NCI-H128 (cell line): ENCODE data around the gene SDHA.
"Not testable (repeated sequence)": the region's sequence is repeated elsewhere in the genome, so short reads cannot be mapped to it uniquely, and the experiment has no call there.

ENCODE experiments used
- DNase-seq: peaks from one replicate; lab custom pipeline; 2025; ENCODE audit not compliant: unreplicated experiment; lab: John Stamatoyannopoulos, UW

The SDHA gene

DNA sequence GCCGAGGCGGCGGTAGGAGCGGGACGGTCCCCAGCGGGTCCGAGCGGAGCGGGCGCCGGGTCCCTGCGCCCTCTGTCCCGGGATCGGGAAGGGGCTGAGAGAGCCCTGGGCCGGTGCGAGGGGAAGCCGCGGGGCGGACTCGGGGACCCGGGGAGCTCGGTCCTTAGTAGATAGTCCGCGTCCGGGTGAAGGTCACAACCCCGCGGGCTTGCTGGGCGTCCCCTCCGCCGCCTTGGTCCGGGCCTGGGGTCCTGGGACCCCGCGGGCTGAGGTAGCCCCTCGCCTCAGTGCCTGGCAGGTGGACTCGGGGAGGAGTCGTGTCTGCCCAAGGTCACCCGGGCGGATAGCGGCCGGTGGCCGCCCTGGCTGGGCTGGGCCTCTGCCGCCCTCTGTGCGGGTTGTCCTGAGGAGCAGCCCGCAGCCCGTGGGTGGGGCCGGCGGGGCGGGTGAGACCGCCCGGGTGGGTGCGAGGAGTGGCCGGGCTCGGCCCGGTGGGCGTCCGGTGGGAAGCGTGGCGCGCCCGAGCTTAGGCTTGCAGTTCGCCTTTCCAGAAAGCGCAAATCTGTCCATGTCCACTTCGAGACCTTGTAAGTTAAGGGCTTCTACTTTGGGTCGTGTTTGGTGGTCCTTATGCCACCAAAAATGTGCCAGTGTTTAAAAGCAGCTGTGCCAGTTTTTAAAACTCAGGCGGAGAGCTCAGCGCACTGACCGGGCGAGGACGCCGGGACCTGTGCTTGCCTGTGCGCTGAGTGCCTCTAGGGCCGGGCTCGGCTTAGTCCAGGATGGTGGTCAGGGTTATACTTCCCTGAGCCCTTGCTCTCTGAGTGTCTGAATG is 554 bp downstream of the SDHA start:
- DNase-seq = peak; percentile 16

DNA sequence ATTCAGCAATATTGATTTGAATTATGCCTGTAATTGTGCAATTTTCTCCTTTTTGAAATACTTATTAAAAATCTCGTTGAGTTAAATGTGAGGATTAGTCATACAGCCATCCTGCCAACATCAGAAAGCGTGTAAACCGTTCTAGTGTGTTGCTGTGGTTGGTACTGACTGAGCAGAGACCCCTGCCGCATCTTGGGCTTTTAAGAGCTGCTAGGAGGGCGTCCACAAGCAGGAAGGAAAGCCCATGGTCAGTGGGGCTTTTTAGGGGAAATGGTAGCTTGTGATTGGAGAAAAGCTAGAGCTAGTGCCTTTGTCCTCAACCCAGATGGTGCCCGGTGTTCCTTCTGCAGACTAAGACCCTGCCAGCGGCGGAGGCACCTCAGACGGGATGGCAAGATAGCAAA is 1.3 kb downstream of the SDHA start:
- DNase-seq = no peak

DNA sequence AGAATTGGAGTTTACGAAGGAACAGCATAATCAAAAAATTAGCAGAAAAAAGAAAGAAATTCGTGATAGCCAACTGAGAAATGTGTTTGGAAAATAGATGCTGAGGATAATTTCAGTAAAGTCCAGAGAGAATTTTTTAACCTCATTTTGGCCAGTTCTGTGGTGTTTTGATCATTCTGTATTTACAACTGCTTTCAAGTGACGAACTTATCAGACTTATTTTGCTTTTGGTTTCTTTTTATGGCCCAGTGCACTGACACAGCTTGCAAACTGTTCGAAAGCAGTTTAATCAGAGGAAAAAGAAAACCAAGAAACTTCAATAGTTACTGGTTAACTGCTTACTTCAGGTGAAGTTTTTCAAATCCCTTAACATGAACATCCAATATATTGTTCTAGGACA is 1.9 kb downstream of the SDHA start:
- no peak for DNase-seq

DNA sequence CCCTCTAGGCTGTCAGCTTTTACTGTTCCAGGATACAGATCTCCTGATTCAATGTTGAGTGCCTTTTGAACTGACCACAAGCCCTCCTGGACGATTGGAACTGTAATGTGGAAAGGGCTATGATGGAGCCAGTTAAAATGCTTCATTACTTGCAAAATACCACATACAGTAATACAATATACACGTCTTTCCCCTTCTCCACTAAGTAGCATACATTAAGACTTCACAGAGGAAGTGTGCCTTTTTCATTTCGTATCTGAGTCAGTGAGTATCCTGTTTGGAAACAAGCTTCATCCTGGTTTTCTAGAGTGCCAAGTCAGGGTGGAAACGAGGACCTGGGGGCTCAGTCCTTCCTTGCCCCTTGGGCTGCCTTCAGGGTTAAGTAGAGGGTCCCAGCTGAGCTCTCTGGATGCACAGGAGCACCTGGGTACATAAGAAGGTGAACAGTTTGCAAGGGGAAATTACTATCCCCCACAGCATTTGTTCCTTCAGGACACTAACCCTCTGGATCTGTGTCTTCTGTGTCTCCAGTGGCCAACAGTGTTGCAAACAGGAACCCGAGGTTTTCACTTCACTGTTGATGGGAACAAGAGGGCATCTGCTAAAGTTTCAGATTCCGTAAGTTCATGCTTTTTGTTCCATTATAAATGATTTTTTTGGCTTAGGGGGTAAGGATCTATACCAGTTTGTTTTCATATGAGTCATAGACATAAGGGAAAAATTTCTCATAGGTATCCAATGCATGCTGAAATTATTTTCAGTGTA is 5.0 kb downstream of the SDHA start:
- DNase-seq = not testable (repeated sequence)

DNA sequence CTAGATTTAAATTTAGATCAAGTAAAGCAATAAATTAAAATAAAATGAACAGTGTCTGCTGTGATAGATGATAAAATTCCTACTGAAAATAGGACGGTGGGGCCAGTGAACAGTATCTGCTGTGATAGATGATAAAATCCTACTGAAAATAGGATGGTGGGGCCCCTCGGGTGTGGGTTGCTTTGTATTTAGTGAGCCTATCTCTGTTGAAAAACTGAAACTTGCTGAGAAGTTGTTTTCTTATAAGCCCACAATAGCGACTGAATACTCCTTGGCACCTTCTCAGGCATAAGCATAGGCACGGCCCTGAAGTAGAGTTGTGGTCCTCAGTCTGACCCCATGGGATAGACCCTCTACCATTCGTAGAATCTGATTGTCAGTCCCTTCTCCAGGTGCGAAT is 5.7 kb downstream of the SDHA start:
- DNase-seq = no peak

DNA sequence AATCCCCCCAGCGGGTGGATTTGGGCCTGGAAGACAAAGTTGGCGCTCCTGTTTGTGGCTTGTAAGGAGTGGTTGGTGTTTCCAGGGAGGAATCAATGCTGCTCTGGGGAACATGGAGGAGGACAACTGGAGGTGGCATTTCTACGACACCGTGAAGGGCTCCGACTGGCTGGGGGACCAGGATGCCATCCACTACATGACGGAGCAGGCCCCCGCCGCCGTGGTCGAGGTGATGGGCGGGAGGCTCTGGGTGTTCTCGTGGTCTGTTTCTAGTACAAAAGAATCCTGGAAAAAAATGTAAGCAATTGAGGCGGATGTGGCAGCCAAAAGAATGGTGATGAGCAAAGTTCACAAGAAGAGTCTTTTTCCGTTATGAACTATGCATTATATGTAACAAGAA is 7.2 kb downstream of the SDHA start:
- no peak for DNase-seq

DNA sequence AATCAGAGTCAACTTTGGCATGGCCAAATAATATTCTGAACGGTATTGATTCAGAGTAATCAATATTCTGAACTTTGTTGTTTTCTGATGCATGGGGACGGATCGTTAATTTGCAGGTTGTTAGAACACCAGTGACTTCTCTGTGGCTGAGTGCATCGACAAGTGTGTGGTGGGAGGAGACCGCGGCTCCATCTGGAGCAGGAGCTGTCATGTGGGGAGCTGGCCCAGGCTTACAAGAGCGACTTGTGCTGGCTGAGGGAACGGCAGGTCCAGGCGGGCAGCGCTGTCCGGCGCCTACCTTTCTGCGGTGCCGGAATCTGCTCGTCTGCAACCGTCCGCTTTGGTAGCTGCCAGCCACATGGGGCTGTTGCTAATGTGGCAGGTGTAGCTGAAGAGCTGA is 9.3 kb downstream of the SDHA start:
- not testable (repeated sequence) for DNase-seq

DNA sequence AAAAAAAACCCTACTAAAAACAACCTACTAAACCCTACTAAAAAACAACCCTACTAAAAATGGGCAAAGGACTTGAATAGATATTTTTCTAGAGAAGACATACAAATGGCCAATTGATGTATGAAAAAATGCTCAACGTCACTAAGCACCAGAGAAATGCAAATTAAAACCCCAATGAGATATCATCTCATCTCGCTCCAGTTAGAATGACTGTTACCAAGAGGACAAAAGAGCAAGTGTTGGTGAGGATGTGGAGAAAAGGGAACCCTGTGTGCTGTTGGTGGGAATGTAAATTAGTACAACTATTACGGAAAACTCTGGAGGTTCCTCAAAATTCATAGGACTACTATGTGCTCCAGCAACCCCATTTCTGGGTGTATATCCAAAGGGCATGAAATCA is 10.8 kb downstream of the SDHA start:
- DNase-seq = no peak

DNA sequence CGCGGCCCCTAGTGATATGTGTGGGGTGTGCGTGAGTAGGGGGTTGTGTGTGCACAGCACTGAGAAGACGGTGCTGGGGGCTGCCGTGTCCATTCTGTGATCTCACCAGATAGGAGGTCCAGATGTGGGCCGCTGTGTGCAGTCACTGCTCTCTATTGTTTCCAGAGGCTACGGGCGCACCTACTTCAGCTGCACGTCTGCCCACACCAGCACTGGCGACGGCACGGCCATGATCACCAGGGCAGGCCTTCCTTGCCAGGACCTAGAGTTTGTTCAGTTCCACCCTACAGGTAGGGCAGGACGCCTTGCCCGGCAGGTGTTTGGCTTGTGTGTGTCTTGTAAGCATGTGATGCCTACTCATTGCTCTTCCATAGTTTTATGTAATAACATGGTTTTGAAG is 12.6 kb downstream of the SDHA start:
- DNase-seq = no peak

DNA sequence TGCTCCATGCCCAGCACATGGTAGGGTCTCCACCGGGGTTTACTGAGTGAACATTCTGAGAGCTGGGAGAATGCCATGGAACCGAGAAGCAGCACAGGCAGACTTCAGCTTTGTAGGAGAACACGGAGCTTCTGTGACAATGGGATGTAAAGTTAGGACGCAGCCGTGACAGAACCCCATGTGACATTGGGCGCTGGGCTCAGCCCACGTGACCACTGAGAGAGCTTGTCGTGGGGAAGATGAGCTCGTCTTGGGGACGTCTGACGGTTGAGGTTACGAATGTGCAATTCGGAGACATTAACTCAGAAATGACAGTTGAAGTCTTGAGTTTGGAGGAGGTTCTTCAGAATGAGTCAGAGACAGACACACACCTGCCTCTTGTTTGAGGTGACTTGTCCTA is 13.5 kb downstream of the SDHA start:
- DNase-seq = no peak

DNA sequence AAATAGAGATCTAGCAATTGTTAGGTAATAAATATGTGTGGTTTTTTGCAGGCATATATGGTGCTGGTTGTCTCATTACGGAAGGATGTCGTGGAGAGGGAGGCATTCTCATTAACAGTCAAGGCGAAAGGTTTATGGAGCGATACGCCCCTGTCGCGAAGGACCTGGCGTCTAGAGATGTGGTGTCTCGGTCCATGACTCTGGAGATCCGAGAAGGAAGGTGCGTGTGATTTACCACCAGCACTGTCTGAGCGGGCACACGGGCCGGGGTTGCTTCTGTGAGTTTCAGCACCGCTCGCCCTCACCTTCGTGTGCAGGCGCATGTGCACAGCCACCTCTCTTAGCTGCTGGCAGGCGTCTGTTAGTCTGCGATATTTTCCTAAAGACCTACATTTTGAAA is 15.3 kb downstream of the SDHA start:
- DNase-seq = not testable (repeated sequence)

DNA sequence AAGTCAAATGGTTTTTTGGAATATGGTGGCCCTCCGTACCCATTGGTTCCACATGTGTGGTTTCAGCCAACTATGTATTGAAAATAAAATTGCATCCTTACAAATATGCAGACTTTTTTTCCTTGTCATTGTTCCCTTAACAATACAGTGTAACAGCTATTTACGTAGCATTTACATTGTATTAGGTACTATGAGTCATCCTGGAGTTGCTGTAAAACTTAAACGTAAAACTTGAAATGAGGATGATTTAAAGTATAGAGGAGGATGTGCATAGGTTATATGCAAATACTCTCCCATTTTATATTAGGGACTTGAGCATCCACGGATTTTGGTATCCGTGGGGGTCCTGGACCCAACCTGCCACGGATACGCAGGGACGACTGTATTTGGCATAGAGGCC is 16.3 kb downstream of the SDHA start:
- DNase-seq = no peak

DNA sequence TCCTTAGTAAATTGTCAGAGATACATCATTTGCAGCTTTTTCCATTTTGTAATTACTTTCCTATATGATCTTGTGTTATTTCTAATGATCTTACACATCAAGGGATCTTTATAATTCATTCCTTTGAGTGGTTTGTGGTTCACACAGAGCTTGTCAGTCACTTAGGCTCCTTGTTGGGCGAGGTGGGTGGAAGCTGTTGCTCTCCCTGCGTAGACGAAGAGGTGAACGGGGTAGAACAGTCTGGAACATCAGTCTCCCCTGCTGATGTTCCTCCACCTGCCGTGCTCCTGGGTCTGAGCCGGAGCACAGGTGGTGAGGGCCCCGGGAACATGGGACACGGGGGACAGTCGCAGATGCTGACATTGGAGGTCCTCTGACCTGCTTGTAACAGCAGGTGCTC is 17.4 kb downstream of the SDHA start:
- DNase-seq = not testable (repeated sequence)

DNA sequence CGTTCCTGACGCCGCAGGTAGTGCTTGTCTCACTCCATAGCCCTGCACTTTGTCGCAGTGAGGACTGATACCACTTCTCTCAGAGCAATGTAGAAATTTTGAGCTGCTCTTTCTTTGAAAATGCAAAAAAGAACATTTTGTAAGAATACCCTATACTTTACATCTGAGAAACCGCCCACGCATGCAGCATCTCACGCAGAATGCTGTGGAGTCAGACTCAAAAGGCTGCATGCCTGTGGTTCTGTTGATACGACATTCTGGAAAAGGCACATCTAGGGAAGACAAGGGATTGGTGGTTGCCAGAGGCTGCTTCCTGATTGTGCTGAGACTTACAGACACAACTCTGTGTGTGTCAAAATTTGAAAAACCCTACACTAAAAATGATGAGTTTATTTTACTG is 19.8 kb downstream of the SDHA start:
- DNase-seq = not testable (repeated sequence)

DNA sequence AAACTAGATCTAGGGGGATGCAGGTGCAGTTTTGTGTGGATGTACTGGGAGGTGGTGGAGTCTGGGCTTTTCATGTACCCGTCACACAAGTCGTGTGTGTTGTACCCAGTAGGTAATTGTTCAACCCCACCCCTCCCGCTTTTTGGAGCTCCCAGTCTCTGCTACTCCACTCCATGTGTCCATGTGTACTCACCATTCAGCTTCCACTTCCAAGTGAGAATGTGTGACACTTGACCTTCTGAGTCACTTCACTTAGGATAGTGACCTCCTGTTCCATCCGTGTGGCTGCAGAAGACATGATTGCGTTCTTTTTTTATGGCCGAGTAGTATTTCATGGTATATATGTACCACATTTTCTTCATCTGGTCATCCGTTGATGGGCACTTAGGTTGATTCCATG is 22.4 kb downstream of the SDHA start:
- not testable (repeated sequence) for DNase-seq

DNA sequence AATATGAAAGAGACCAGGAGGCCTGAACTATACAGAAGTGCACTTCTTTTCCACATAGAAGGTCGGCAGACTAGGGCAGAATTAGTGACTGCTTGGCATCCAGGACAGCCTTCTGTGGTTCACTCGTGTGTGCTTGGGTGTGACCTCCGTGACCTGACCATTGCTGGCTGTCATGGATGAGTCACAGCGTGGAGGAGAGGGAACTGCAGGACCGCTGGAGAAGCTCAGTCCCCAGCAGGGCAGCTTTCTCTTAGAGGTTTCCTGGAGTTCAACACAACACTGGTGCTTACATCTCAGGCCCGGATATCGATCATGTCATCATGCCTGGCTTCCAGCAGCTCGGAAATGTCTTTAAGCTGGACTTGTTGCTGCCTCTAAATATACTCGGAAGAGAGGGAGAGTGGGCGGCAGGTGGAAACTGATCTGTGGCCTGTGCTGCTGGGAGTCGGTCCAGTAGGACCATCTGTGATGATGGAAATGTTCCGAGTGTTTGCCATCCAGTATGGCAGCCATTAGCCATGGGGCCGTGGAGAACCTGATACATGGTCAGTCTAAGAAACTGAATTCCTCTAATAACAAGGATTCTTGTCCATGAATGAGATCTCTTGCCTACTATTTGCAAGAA is 23.0 kb downstream of the SDHA start:
- not testable (repeated sequence) for DNase-seq

DNA sequence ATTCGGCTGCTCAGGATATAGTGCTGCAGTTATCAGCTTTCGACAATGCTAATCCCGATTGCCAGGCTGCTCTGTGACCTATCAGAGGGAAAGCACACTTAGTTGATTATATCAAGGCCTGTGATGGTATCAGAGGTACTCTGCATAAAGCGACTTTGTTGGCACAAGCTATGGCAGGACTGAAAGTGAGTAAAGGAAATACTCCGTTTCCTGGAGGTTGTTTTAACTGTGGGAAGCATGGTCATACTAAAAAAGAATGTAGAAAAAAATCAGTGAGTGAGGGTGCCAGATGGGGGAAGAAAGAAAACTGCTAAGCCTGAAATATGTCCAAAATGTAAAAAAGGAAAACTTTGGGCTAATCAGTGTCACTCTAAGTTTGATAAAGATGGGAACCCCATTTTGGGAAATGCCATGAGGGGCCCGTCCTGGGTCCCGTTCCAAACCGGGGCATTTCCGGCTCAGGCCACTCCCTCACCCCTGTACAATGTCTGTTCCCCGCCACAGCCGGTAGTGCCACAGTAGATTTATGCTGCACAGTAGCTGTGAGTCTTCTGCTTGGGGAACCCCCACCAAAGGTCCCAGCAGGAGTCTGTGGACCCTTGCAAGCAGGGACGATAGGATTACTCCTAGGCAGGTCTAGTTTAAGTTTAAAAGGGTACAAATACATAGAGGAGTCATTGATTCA is 25.7 kb downstream of the SDHA start:
- not testable (repeated sequence) for DNase-seq

DNA sequence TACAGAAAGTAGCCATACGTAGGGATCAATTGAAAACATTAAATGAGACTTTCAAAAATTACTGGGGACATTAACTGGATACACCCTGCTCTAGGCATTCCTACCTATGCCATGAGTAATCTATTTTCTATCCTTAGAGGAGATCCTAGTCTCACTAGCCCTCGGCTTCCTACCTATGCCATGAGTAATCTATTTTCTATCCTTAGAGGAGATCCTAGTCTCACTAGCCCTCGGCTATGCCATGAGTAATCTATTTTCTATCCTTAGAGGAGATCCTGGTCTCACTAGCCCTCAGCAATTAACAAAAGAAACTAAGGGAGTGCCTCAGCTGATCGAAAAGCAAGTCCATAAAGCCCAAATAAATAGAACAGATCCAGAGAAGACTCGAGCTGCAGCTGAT is 27.6 kb downstream of the SDHA start:
- not testable (repeated sequence) for DNase-seq

DNA sequence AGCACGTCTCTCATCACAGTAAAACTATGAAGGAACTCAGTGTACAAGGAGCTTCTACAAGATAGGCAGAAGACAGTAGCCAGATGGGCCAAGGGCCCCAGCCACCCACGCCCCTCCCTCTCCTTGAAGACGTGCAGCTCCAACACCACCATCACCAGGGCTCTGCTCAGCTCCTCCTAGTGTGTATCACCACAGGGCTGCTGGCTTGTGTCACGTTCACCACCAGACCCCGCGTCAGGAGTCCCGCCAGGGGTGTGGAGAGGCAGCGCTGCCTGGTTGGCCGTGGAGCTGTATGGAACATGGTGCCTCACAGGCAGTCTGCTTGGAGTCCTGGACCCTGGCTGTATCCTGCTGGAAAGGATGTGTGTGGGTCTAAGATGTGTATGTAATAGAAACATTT is 32.3 kb downstream of the SDHA start:
- not testable (repeated sequence) for DNase-seq

DNA sequence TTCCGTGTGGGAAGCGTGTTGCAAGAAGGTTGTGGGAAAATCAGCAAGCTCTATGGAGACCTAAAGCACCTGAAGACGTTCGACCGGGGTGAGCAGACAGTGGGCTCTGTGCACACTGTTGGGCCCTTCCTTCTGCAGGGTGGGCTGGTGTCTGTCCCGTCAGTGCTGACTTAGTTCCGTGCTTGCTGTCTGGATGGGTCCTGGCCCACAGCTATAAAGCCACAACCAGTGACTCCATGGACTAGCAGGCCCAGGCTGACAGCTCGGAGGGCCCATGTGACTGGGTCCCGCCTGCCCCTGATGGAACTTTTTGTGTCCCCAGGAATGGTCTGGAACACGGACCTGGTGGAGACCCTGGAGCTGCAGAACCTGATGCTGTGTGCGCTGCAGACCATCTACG is 32.9 kb downstream of the SDHA start:
- not testable (repeated sequence) for DNase-seq

DNA sequence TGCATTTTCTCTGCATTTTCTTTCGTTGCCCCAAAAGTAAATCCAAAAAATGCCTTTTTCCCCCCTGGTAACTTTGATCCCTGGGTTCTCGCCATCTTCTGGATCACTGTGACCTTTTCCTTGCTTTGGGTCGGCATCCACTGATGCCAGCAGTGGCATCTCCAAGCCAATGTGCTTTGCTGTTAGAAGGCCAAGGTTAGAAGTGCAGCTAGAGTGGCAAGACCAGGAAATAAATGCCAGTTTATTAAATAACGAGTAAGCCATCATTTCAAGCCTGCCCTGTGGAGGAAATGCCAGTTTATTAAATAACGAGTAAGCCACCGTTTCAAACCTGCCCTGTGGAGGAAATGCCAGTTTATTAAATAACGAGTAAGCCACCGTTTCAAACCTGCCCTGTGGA is 33.4 kb downstream of the SDHA start:
- DNase-seq = not testable (repeated sequence)
